GM03348 (cell line): Measurements from ENCODE around the gene RNF17.
"Not testable (repeated sequence)": the region's sequence is repeated elsewhere in the genome, so short reads cannot be mapped to it uniquely, and the experiment has no call there.

Experiments used
- DNase-seq: peaks from one replicate; pipeline ENCODE4 v3.0.0; 2012; ENCODE audit warnings: low spot score

Gene RNF17

GRCh38 chr13:24763596-24764275 lies at the start of gene RNF17:
TSS of gene RNF17 (plus strand) at chr13:24764169. CDS start at chr13:24764204, 35 bp downstream.
- DNase-seq, result no peak

GRCh38 chr13:24716011-24716410 lies 48.0 kb upstream of the RNF17 start:
- no peak for DNase-seq

GRCh38 chr13:24716446-24716845 lies 47.5 kb upstream of the RNF17 start:
- DNase-seq, result no peak

- no peak for DNase-seq
Observed at GRCh38 chr13:24717217-24717616, 46.8 kb upstream of the RNF17 start.

GRCh38 chr13:24718192-24718965 lies 45.6 kb upstream of the RNF17 start:
- no peak for DNase-seq

GRCh38 chr13:24719139-24719538 lies 44.8 kb upstream of the RNF17 start:
- DNase-seq, result no peak

- no peak for DNase-seq
Observed at GRCh38 chr13:24723206-24723605, 40.8 kb upstream of the RNF17 start.

GRCh38 chr13:24724714-24725113 lies 39.3 kb upstream of the RNF17 start:
- no peak for DNase-seq

- DNase-seq, result no peak
Observed at GRCh38 chr13:24725379-24725778, 38.6 kb upstream of the RNF17 start.

- peak; percentile 91 for DNase-seq
Observed at GRCh38 chr13:24727731-24728601, 36.0 kb upstream of the RNF17 start.

- DNase-seq, result not testable (repeated sequence)
Observed at GRCh38 chr13:24730873-24731567, 32.9 kb upstream of the RNF17 start.

- no peak for DNase-seq
Observed at GRCh38 chr13:24734950-24735349, 29.0 kb upstream of the RNF17 start.

- no peak for DNase-seq
Observed at GRCh38 chr13:24737042-24737441, 26.9 kb upstream of the RNF17 start.

- no peak for DNase-seq
Observed at GRCh38 chr13:24738366-24738847, 25.6 kb upstream of the RNF17 start.

- no peak for DNase-seq
Observed at GRCh38 chr13:24740014-24740890, 23.7 kb upstream of the RNF17 start.

- no peak for DNase-seq
Observed at GRCh38 chr13:24741016-24741662, 22.8 kb upstream of the RNF17 start.

GRCh38 chr13:24741791-24742190 lies 22.2 kb upstream of the RNF17 start:
- no peak for DNase-seq

- no peak for DNase-seq
Observed at GRCh38 chr13:24742294-24742693, 21.7 kb upstream of the RNF17 start.

GRCh38 chr13:24742977-24743376 lies 21.0 kb upstream of the RNF17 start:
- no peak for DNase-seq

- no peak for DNase-seq
Observed at GRCh38 chr13:24744247-24744646, 19.7 kb upstream of the RNF17 start.
